Lower leg skin (tissue), 4 donors: ENCODE data around the gene BARX2. TPM values are rescaled to one million over a fixed set of nuclear protein-coding genes. Genes with fewer than 3 reads are reported as not detected.

ENCODE experiments used
- DNase-seq, 2 donors: peaks; one replicate each; pipeline ENCODE4 v3.0.0-alpha.2; 2019; ENCODE audit warnings: low spot score in 2 of 2
- H3K4me3 ChIP-seq: fragments of 200-600 bp; sonication (generic); 2 replicates; pipeline ENCODE4 v1.5.1; 2017; ENCODE audit warnings: mild to moderate bottlenecking, low read depth; ENCODE audit not compliant: poor library complexity, severe bottlenecking
- CTCF ChIP-seq, 3 donors: fragments of 450-650 bp; IDR thresholded peaks; one replicate each; pipeline ENCODE4 v1.5.1; 2016; ENCODE audit warnings: antibody characterized with exemption in 3 of 3, mild to moderate bottlenecking in 3 of 3, moderate library complexity in 2 of 3
- POLR2A ChIP-seq, 2 donors: fragments of 450-650 bp; IDR thresholded peaks; one replicate each; pipeline ENCODE4 v1.6.1; 2016 to 2017; ENCODE audit warnings: antibody characterized with exemption in 2 of 2, mild to moderate bottlenecking in 1 of 2, moderate library complexity in 1 of 2
- WGBS, 2 donors: methylation state at CpG; one replicate each; pipeline ENCODE4 v1.1.5; 2018; 5-methylcytosine and 5-hydroxymethylcytosine counted together
- intact Hi-C: fragments of 100-400 bp; cut with DNase I; formaldehyde crosslinking; loops from one replicate; pipeline ENCODE4 v1.15.0; 2023; ENCODE audit warnings: low total_unique reads
- total RNA-seq, 4 donors: library from RNA; depleted of rRNA; stranded (reverse); fragments of >200 nt; gene quantifications; one replicate each; pipeline ENCODE4 v1.1.0, GENCODE V29; 2016

The BARX2 gene
- total RNA-seq, 4 donors from 2014 or later, result 9.4 to 31.1 (median 14.1) TPM

GRCh38 chr11:129419386-129419785 lies 43.7 kb downstream of the BARX2 start:
- intact Hi-C loops, result no loop called here
- TF ChIP-seq CTCF (IDR thresholded peaks at IDR 0.05) (no peak), POLR2A (IDR thresholded peaks at IDR 0.05) (no peak)
- WGBS, 2 donors, result 92 to 97% methylated on average over 3 of the region's 3 CpGs
- H3K4me3 ChIP-seq, result no peak overlapping the region
- no peak for DNase-seq

GRCh38 chr11:129423426-129423825 lies 47.8 kb downstream of the BARX2 start:
- no peak overlapping the region for H3K4me3 ChIP-seq
- intact Hi-C loops, result no loop called here
- TF ChIP-seq POLR2A (IDR thresholded peaks at IDR 0.05) (no peak), CTCF (IDR thresholded peaks at IDR 0.05) (no peak)
- no peak for DNase-seq

- no peak overlapping the region for H3K4me3 ChIP-seq
- TF ChIP-seq POLR2A (IDR thresholded peaks at IDR 0.05) (no peak), CTCF (IDR thresholded peaks at IDR 0.05) (no peak)
- intact Hi-C loops, result no loop called here
- no peak for DNase-seq
- WGBS, 2 donors, result 40 to 53% methylated on average over 4 of the region's 4 CpGs
Observed at GRCh38 chr11:129425214-129425613, 49.6 kb downstream of the BARX2 start.

GRCh38 chr11:129426038-129426437 lies 50.4 kb downstream of the BARX2 start:
- 75 to 86% methylated on average over 3 of the region's 3 CpGs for WGBS, 2 donors
- no peak overlapping the region for H3K4me3 ChIP-seq
- no peak for DNase-seq
- TF ChIP-seq POLR2A (IDR thresholded peaks at IDR 0.05), result no peak
- TF ChIP-seq CTCF (IDR thresholded peaks at IDR 0.05), result no peak
- intact Hi-C loops, result no loop called here

GRCh38 chr11:129426776-129427175 lies 51.1 kb downstream of the BARX2 start:
- intact Hi-C loops, result no loop called here
- DNase-seq, result no peak
- no peak overlapping the region for H3K4me3 ChIP-seq
- WGBS, 2 donors, result 37 to 58% methylated on average over 3 of the region's 3 CpGs
- TF ChIP-seq POLR2A (IDR thresholded peaks at IDR 0.05) (no peak), CTCF (IDR thresholded peaks at IDR 0.05) (no peak)

GRCh38 chr11:129427376-129427775 lies 51.7 kb downstream of the BARX2 start:
- WGBS, 2 donors, result 58 to 63% methylated on average over 3 of the region's 3 CpGs
- H3K4me3 ChIP-seq, result no peak overlapping the region
- no peak for DNase-seq
- no peak for TF ChIP-seq CTCF (IDR thresholded peaks at IDR 0.05)
- TF ChIP-seq POLR2A (IDR thresholded peaks at IDR 0.05), result no peak
- intact Hi-C loops, result no loop called here
